Measurements from ENCODE around the gene SH3GL2.

DNA sequence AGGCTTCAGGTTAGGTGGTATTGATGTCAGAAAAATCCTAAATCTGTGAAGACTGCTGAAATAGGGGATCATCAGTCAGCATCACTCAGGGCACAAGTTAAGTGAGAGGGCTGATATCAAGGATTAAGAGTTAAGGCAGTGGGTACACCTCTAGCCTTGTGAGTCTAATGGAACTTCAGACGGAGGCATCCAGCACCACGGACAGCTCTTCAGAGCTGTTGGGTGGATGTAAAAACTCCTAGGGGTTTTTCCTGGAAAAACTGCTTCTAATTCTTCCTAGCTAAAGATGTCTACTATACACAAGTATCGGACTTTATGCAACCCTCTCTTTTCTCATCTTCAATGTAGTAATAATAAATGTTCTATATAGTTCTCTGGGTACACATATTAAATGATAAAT, 165.9 kb downstream of the SH3GL2 start:
- TF ChIP-seq ZNF780A (CRISPR knock-in tag; IDR thresholded peaks at IDR 0.05) (no peak), ZNF175 (CRISPR knock-in tag; IDR thresholded peaks at IDR 0.05; ENCODE audit: low read depth) (no peak), ELF4 (CRISPR knock-in tag; IDR thresholded peaks at IDR 0.05) (no peak), SRSF9 (IDR thresholded peaks at IDR 0.05; ENCODE audit: borderline replicate concordance, low read depth, low read length) (no peak), ZBTB1 (CRISPR knock-in tag; IDR thresholded peaks at IDR 0.05; ENCODE audit: borderline replicate concordance, low read depth) (no peak), U2AF2 (optimal IDR thresholded peaks at IDR 0.05; ENCODE audit: low read depth, low read length) (no peak)
- TF ChIP-seq, protein P1, sequence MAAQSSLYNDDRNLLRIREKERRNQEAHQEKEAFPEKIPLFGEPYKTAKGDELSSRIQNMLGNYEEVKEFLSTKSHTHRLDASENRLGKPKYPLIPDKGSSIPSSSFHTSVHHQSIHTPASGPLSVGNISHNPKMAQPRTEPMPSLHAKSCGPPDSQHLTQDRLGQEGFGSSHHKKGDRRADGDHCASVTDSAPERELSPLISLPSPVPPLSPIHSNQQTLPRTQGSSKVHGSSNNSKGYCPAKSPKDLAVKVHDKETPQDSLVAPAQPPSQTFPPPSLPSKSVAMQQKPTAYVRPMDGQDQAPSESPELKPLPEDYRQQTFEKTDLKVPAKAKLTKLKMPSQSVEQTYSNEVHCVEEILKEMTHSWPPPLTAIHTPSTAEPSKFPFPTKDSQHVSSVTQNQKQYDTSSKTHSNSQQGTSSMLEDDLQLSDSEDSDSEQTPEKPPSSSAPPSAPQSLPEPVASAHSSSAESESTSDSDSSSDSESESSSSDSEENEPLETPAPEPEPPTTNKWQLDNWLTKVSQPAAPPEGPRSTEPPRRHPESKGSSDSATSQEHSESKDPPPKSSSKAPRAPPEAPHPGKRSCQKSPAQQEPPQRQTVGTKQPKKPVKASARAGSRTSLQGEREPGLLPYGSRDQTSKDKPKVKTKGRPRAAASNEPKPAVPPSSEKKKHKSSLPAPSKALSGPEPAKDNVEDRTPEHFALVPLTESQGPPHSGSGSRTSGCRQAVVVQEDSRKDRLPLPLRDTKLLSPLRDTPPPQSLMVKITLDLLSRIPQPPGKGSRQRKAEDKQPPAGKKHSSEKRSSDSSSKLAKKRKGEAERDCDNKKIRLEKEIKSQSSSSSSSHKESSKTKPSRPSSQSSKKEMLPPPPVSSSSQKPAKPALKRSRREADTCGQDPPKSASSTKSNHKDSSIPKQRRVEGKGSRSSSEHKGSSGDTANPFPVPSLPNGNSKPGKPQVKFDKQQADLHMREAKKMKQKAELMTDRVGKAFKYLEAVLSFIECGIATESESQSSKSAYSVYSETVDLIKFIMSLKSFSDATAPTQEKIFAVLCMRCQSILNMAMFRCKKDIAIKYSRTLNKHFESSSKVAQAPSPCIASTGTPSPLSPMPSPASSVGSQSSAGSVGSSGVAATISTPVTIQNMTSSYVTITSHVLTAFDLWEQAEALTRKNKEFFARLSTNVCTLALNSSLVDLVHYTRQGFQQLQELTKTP (IDR thresholded peaks at IDR 0.05; ENCODE audit: low read depth in 1 of 2, partially characterized antibody in 2 of 2), result no peak
